GM04504 (cell line): ENCODE data around the gene FHIT.

Source experiments
- DNase-seq: peaks from one replicate; pipeline ENCODE4 v3.0.0-alpha.2; 2012; ENCODE audit warnings: low read depth

The FHIT gene

GRCh38 chr3:59762941-59763340 lies 1488.3 kb downstream of the FHIT start:
- DNase-seq = no peak

GRCh38 chr3:59759298-59760031 lies 1491.8 kb downstream of the FHIT start:
- DNase-seq = no peak

GRCh38 chr3:59758672-59759071 lies 1492.6 kb downstream of the FHIT start:
- no peak for DNase-seq

GRCh38 chr3:59756934-59757333 lies 1494.3 kb downstream of the FHIT start:
- no peak for DNase-seq

- no peak for DNase-seq
Measured at GRCh38 chr3:59754456-59755129, 1496.7 kb downstream of the FHIT start.

GRCh38 chr3:59753808-59754450 lies 1497.3 kb downstream of the FHIT start:
- no peak for DNase-seq

- no peak for DNase-seq
Measured at GRCh38 chr3:59752925-59753324, 1498.3 kb downstream of the FHIT start.

GRCh38 chr3:59751606-59752005 lies 1499.6 kb downstream of the FHIT start:
- DNase-seq = no peak

- no peak for DNase-seq
Measured at GRCh38 chr3:59750391-59750790, 1500.9 kb downstream of the FHIT start.

- no peak for DNase-seq
Measured at GRCh38 chr3:59749291-59749690, 1502.0 kb downstream of the FHIT start.

GRCh38 chr3:59746585-59746984 lies 1504.7 kb downstream of the FHIT start:
- no peak for DNase-seq

GRCh38 chr3:59737241-59737640 lies 1514.0 kb downstream of the FHIT start:
- DNase-seq = no peak

- DNase-seq = no peak
Measured at GRCh38 chr3:59734061-59734460, 1517.2 kb downstream of the FHIT start.

GRCh38 chr3:59733041-59733809 lies 1518.0 kb downstream of the FHIT start:
- DNase-seq = no peak

GRCh38 chr3:59731943-59732342 lies 1519.3 kb downstream of the FHIT start:
- DNase-seq = no peak

GRCh38 chr3:59730591-59730990 lies 1520.7 kb downstream of the FHIT start:
- DNase-seq = no peak

GRCh38 chr3:59728587-59728908 lies 1522.7 kb downstream of the FHIT start:
- no peak for DNase-seq

GRCh38 chr3:59727902-59728586 lies 1523.2 kb downstream of the FHIT start:
- no peak for DNase-seq

- DNase-seq = no peak
Measured at GRCh38 chr3:59726279-59726678, 1525.0 kb downstream of the FHIT start.

GRCh38 chr3:59717679-59718205 lies 1533.5 kb downstream of the FHIT start:
- DNase-seq = no peak

GRCh38 chr3:59714066-59714465 lies 1537.2 kb downstream of the FHIT start:
- no peak for DNase-seq

GRCh38 chr3:59710554-59710953 lies 1540.7 kb downstream of the FHIT start:
- DNase-seq = no peak
